Smooth muscle cell (in vitro differentiated cells): ENCODE results near the gene ACLY. TPM values are rescaled to one million over a fixed set of nuclear protein-coding genes. Genes with fewer than 3 reads are reported as not detected.

ENCODE experiments used
- DNase-seq: peaks from one replicate; lab custom pipeline; 2025; ENCODE audit not compliant: unreplicated experiment; lab: John Stamatoyannopoulos, UW
- H2AFZ ChIP-seq: fragments of 200-600 bp; sonication (generic); 2 replicates; pipeline ENCODE4 v1.6.0; 2016; ENCODE audit warnings: antibody characterized with exemption, low read depth, mild to moderate bottlenecking
- H3F3A ChIP-seq: fragments of 200-600 bp; sonication (generic); 2 replicates; pipeline ENCODE4 v1.6.0; 2017; ENCODE audit warnings: antibody characterized with exemption, low read depth
- H3K27ac ChIP-seq: fragments of 200-600 bp; sonication (generic); 2 replicates; pipeline ENCODE4 v1.5.1; 2016; ENCODE audit warnings: low read depth, mild to moderate bottlenecking
- H3K27me3 ChIP-seq: fragments of 200-600 bp; sonication (generic); 2 replicates; pipeline ENCODE4 v1.6.1; 2016; ENCODE audit warnings: low read depth, mild to moderate bottlenecking
- H3K36me3 ChIP-seq: fragments of 200-600 bp; sonication (generic); 2 replicates; pipeline ENCODE4 v1.5.1; 2016; ENCODE audit warnings: low read depth
- H3K4me1 ChIP-seq: fragments of 200-600 bp; sonication (generic); 2 replicates; pipeline ENCODE4 v1.5.1; 2016; ENCODE audit warnings: low read depth
- H3K4me2 ChIP-seq: fragments of 200-600 bp; sonication (generic); 2 replicates; pipeline ENCODE4 v1.6.0; 2016; ENCODE audit warnings: mild to moderate bottlenecking
- H3K4me3 ChIP-seq: fragments of 200-600 bp; sonication (generic); 2 replicates; pipeline ENCODE4 v1.5.1; 2016; ENCODE audit warnings: mild to moderate bottlenecking
- H3K79me2 ChIP-seq: fragments of 200-600 bp; sonication (generic); 2 replicates; pipeline ENCODE4 v1.6.0; 2016; ENCODE audit warnings: low read depth, mild to moderate bottlenecking
- H3K9ac ChIP-seq: fragments of 200-600 bp; sonication (generic); 2 replicates; pipeline ENCODE4 v1.6.0; 2016; ENCODE audit warnings: low read depth
- H3K9me3 ChIP-seq: fragments of 200-600 bp; sonication (generic); replicated peaks from 2 replicates; pipeline ENCODE4 v1.5.1; 2016; ENCODE audit warnings: low read depth
- H4K20me1 ChIP-seq: fragments of 200-600 bp; sonication (generic); 2 replicates; pipeline ENCODE4 v1.6.0; 2016; ENCODE audit warnings: low read depth
- WGBS: methylation state at CpG from one replicate; pipeline ENCODE4 v1.1.7; 2016; ENCODE audit warnings: low lambda C conversion rate; 5-methylcytosine and 5-hydroxymethylcytosine counted together
- polyA plus RNA-seq: library from polyadenylated mRNA; unstranded; fragments of >200 nt; fragmentation: Nextera tagmentation; extraction: Ambion mirVana; gene quantifications from 2 replicates; pipeline ENCODE4 v1.2.1, GENCODE V29; 2016
- total RNA-seq: library from RNA; depleted of rRNA; stranded (reverse); fragments of >200 nt; gene quantifications from 2 replicates; pipeline ENCODE4 v1.2.3, GENCODE V29; 2014
- TF ChIP-seq, protein P1 (sequence below): fragments of 200-600 bp; sonication (generic); IDR thresholded peaks from 2 replicates; pipeline ENCODE4 v1.5.1; 2017; ENCODE audit warnings: borderline replicate concordance, mild to moderate bottlenecking, antibody characterized with exemption; ENCODE audit not compliant: insufficient read depth, poor library complexity, severe bottlenecking

ACLY gene
- total and polyA plus RNA-seq, 2 experiments from 2014 or later, result 172 to 188 TPM

DNA sequence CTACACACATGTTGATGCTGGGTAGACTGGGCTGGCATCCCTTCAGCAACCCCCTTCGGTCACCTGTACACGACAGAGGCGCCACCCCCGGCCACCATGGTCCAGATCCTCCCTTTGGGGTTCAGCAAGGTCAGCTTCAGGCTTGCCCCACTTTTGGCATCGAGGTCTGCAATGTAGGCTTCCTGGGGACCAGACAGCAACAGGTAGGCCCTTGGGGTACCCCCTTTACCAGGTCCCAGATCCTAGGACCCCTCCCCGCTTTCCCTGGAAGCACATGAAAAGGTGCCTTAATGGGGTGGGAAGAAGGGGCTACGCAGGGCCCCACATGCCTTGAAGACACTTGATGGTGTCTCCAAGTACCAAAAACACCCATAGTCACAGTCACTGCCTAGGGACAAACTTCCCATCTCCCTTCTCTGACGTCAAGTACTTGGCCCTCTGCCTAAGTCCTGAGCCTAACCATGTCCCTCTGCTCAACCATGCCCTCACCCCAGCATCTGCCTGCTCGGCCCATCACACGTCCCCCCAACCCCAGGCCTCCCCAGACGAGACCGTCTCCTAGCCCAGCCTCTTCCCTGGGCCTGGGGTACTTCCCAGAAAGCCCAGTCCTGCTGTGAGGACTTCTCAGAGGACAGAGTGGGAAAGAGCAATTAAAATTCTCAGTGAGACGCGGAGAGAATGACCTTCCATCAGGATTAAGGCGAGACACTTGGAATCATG, 12.1 kb downstream of the ACLY start:
- Histone ChIP-seq H3K4me3 (no peak overlapping the region), H3K27me3 (no peaks in the 10 kb centered on the region), H3K9ac (peak overlapping the region; percentile 45), H3K27ac (peak overlapping the region; percentile 88), H4K20me1 (peaks cover 48% of the 10 kb centered on the region), H3F3A (peaks cover 13% of the 10 kb centered on the region), H3K36me3 (peaks cover 4% of the 10 kb centered on the region), H3K4me2 (peak overlapping the region; percentile 8), H3K4me1 (peaks cover 7% of the 10 kb centered on the region), H3K79me2 (peaks cover 19% of the 10 kb centered on the region), H2AFZ (no peak overlapping the region), H3K9me3 (no peaks in the 10 kb centered on the region)
- WGBS, result 80% methylated on average over 15 of the region's 15 CpGs
- no peak for DNase-seq
- TF ChIP-seq, protein P1, sequence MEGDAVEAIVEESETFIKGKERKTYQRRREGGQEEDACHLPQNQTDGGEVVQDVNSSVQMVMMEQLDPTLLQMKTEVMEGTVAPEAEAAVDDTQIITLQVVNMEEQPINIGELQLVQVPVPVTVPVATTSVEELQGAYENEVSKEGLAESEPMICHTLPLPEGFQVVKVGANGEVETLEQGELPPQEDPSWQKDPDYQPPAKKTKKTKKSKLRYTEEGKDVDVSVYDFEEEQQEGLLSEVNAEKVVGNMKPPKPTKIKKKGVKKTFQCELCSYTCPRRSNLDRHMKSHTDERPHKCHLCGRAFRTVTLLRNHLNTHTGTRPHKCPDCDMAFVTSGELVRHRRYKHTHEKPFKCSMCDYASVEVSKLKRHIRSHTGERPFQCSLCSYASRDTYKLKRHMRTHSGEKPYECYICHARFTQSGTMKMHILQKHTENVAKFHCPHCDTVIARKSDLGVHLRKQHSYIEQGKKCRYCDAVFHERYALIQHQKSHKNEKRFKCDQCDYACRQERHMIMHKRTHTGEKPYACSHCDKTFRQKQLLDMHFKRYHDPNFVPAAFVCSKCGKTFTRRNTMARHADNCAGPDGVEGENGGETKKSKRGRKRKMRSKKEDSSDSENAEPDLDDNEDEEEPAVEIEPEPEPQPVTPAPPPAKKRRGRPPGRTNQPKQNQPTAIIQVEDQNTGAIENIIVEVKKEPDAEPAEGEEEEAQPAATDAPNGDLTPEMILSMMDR, result no peak

DNA sequence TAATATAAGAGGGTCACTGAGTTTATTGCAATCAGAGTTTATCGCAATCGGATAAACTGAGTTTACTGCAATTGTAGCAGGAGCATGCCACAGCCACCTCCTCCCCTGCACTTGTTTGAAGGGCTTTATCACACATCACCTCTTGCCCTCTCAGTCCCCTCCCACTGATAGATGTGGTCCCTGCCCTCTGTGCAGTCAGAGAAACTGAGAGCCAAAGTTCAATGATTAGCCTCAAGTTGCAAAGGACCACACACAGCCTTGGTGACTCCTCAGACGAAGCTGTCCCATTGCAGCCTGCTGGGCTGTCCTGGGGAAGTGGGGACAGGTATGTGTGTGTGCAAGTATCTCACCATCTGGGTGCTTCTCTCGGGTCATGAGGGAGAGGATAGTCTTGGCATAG, 13.6 kb downstream of the ACLY start:
- Histone ChIP-seq H3K9me3 (no peaks in the 10 kb centered on the region), H3K79me2 (peaks cover 16% of the 10 kb centered on the region), H2AFZ (no peak overlapping the region), H3K27me3 (no peaks in the 10 kb centered on the region), H3K4me3 (no peak overlapping the region), H3K4me1 (peaks cover 7% of the 10 kb centered on the region), H3K27ac (no peak overlapping the region), H4K20me1 (peaks cover 41% of the 10 kb centered on the region), H3K9ac (no peak overlapping the region), H3F3A (peaks cover 5% of the 10 kb centered on the region), H3K36me3 (peaks cover 4% of the 10 kb centered on the region), H3K4me2 (no peak overlapping the region)
- TF ChIP-seq, protein P1, result no peak
- DNase-seq, result no peak
- 99% methylated on average over 4 of the region's 4 CpGs for WGBS

DNA sequence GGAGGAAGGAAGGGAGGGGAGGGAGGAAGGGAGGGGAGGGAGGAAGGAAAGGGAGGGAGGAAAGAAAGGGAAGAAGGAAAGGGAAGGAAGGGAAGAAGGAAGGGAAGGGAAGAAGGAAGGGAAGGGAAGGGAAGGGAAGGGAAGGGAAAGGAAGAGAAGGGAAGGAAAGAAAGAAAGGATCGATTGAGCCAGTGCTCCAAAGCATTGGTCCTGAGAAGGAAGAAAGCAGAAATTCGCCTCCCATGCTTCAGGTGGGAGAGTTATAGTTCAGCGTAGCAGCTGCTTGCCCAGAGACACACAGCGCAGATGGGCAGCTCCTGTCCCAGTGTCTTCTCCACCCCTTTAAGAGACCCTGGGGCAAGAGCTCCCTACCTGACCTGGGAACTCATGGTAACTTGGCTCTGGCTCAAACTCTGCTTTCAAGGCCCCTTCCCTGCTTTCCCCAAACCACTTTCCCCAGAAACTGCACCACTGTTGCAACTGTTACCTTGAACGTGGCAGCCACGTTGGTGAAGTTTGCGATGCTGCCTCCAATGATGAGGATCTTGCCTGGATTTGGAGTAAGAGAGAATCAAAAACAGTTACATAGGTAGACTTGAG, 14.4 kb downstream of the ACLY start:
- TF ChIP-seq, protein P1, result no peak
- no peak overlapping the region for H2AFZ ChIP-seq
- H3K79me2 ChIP-seq, result peaks cover 13% of the 10 kb centered on the region
- H3K4me1 ChIP-seq, result peaks cover 7% of the 10 kb centered on the region
- no peak overlapping the region for H3K4me3 ChIP-seq
- no peak for DNase-seq
- H3K27me3 ChIP-seq, result no peaks in the 10 kb centered on the region
- peaks cover 8% of the 10 kb centered on the region for H3K36me3 ChIP-seq
- H3K9ac ChIP-seq, result no peak overlapping the region
- peaks cover 2% of the 10 kb centered on the region for H3F3A ChIP-seq
- no peak overlapping the region for H3K27ac ChIP-seq
- whole genome bisulfite sequencing, result 98% methylated on average over 7 of the region's 7 CpGs
- H4K20me1 ChIP-seq, result peaks cover 46% of the 10 kb centered on the region
- no peak overlapping the region for H3K4me2 ChIP-seq
- H3K9me3 ChIP-seq, result no peaks in the 10 kb centered on the region

DNA sequence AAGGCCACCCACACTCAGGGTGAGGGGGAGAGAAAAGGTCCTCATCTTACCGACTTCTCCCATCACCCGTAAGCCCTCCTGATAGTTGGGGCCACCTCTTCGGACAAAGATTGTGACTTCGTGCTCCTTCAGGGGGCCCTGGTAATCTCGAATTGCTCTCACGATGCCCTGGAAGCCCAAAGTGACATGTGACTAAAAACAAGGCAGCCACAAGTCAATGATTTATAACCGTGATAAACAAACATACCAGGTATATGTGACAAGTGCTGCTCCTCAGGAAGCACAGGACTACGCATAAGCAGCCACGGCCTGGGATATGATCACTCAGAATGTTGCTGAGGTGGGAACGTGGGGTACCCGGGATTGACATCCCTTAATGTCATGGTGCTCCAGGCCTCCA, 17.1 kb downstream of the ACLY start:
- Histone ChIP-seq H2AFZ (no peak overlapping the region), H4K20me1 (peaks cover 45% of the 10 kb centered on the region), H3K4me1 (no peaks in the 10 kb centered on the region), H3K27ac (no peak overlapping the region), H3K9me3 (no peaks in the 10 kb centered on the region), H3K9ac (no peak overlapping the region), H3K79me2 (peaks cover 4% of the 10 kb centered on the region), H3F3A (peaks cover 12% of the 10 kb centered on the region), H3K36me3 (peaks cover 20% of the 10 kb centered on the region), H3K27me3 (no peaks in the 10 kb centered on the region), H3K4me2 (no peak overlapping the region), H3K4me3 (no peak overlapping the region)
- no peak for DNase-seq
- TF ChIP-seq, protein P1, result no peak
- 89% methylated on average over 11 of the region's 11 CpGs for WGBS
